ENCODE results near the gene DUSP8.

The DUSP8 gene

GRCh38 chr11:1531449-1532013, 40.5 kb downstream of the DUSP8 start:
- DNase-seq = no peak

- DNase-seq = no peak
Measured at GRCh38 chr11:1530686-1531448, 41.2 kb downstream of the DUSP8 start.

- DNase-seq = no peak
Measured at GRCh38 chr11:1529774-1530173, 42.3 kb downstream of the DUSP8 start.

- no peak for DNase-seq
Measured at GRCh38 chr11:1529286-1529685, 42.8 kb downstream of the DUSP8 start.

GRCh38 chr11:1528710-1529109, 43.4 kb downstream of the DUSP8 start:
- no peak for DNase-seq

GRCh38 chr11:1526785-1527184, 45.3 kb downstream of the DUSP8 start:
- DNase-seq = no peak

- no peak for DNase-seq
Measured at GRCh38 chr11:1523779-1524178, 48.3 kb downstream of the DUSP8 start.

- DNase-seq = no peak
Measured at GRCh38 chr11:1523077-1523476, 49.0 kb downstream of the DUSP8 start.

GRCh38 chr11:1522081-1522424, 50.0 kb downstream of the DUSP8 start:
- no peak for DNase-seq

GRCh38 chr11:1521382-1522080, 50.5 kb downstream of the DUSP8 start:
- no peak for DNase-seq

- no peak for DNase-seq
Measured at GRCh38 chr11:1520663-1521267, 51.3 kb downstream of the DUSP8 start.

GRCh38 chr11:1520209-1520662, 51.8 kb downstream of the DUSP8 start:
- DNase-seq = no peak

- DNase-seq = no peak
Measured at GRCh38 chr11:1519028-1520010, 52.8 kb downstream of the DUSP8 start.

GRCh38 chr11:1518301-1518700, 53.8 kb downstream of the DUSP8 start:
- DNase-seq = no peak

- no peak for DNase-seq
Measured at GRCh38 chr11:1517117-1518005, 54.7 kb downstream of the DUSP8 start.

GRCh38 chr11:1516273-1517067, 55.6 kb downstream of the DUSP8 start:
- no peak for DNase-seq

- peak; percentile 19 to 79 for DNase-seq
Measured at GRCh38 chr11:1515082-1516060, 56.7 kb downstream of the DUSP8 start.

- no peak for DNase-seq
Measured at GRCh38 chr11:1514336-1515061, 57.6 kb downstream of the DUSP8 start.

Measured in inflammatory macrophage treated with lipopolysaccharide for 1 hour (primary cell).